Vein endothelial cell (primary cell): ENCODE measurements around the gene LNX1. TPM values are rescaled to one million over a fixed set of nuclear protein-coding genes. Genes with fewer than 3 reads are reported as not detected.

ENCODE experiments used
- total RNA-seq: library from RNA; depleted of rRNA; stranded (reverse); fragments of >200 nt; gene quantifications from 2 replicates; pipeline ENCODE4 v1.2.3, GENCODE V29; 2012

The LNX1 gene
- total RNA-seq = 0.65 and 0.76 TPM in 2 replicates

DNA sequence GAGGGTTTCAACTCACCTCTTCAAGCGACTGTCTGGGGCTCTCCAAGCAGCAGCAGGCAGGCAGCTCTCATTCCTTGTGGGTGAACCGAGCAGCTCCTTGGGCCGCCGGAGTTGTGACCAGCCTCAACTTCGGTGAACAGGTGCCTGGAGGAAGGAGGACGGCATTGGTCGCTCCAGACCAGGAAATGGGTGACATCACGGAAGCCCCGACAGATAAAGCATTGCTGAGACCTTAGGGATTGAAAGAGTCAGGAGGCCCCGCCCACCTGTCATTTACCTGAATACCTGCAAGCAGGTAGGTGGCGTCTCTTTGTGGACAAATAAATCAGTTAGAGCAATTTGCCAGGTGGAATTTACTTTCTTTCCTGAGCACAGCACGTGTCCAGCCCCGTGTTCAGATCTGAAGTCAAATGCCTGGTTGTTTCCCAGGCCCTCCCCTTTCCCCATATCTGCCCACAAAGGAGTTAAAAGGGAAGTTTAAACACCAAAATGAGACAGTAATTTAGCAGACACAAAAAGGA, at the start of gene LNX1:
TSS of gene LNX1 (minus strand) at position 115 of the 521 bp plus-strand sequence. CDS start 17,484 bp downstream, outside the sequence.

Other genes starting within 250 kb of the LNX1 start
- 19.6 and 25.1 TPM in 2 replicates for gene SCFD2, start 225.4 kb downstream of the LNX1 start, total RNA-seq
- 45.7 and 56.8 TPM in 2 replicates for gene FIP1L1, start 213.8 kb downstream of the LNX1 start, total RNA-seq